Measurements from ENCODE around the gene DYNLT4. TPM values are rescaled to one million over a fixed set of nuclear protein-coding genes. Genes with fewer than 3 reads are reported as not detected.
A peak's percentile ranks its signal among the peaks of the same experiment; 100 is the strongest.
"Not testable (repeated sequence)": the region's sequence is repeated elsewhere in the genome, so short reads cannot be mapped to it uniquely, and the experiment has no call there.

The DYNLT4 gene
- total and polyA plus RNA-seq, 8 donors = 0.53 to 1.6 (median 0.93) TPM; not detected in 1

- no peak within 1 kb of the TSS for H3K27ac ChIP-seq
- peaks cover 0 to 24% of the 10 kb centered on the region in 2 donors for H3K27me3 ChIP-seq
- H3K9me3 ChIP-seq = no peaks in the 10 kb centered on the region
- DNase-seq = peak in 3 of 4 donors; percentile 86 to 92 (median 89)
- peaks cover 4 to 10% of the 10 kb centered on the region in 2 donors for H3K4me1 ChIP-seq
- H3K4me3 ChIP-seq = peak within 1 kb of the TSS; percentile 32 to 34
- no peaks in the 10 kb centered on the region for H3K36me3 ChIP-seq
- TF ChIP-seq CTCF (IDR thresholded peaks at IDR 0.05) = no peak
- intact Hi-C loops (cut with DNase I) = no loop called here
- ATAC-seq = peak; percentile 90
These were observed 35.9 kb upstream of the DYNLT4 start, which contains the start of gene PTCH2 for GRCh38 chr1:44842862-44843655. TSS of gene PTCH2 (minus strand) at chr1:44843253. CDS start at chr1:44842932, 321 bp downstream.

GRCh38 chr1:44842486-44842861 is 35.3 kb upstream of the DYNLT4 start:
- no peak for TF ChIP-seq CTCF (IDR thresholded peaks at IDR 0.05)
- Histone ChIP-seq H3K27me3 (peaks cover 0 to 24% of the 10 kb centered on the region in 2 donors), H3K9me3 (no peaks in the 10 kb centered on the region), H3K4me1 (peaks cover 4 to 10% of the 10 kb centered on the region in 2 donors), H3K27ac (no peak overlapping the region), H3K4me3 (peak overlapping the region; percentile 32 to 34), H3K36me3 (no peaks in the 10 kb centered on the region)
- intact Hi-C loops (cut with DNase I) = no loop called here
- ATAC-seq (peak; percentile 8), DNase-seq (no peak)

GRCh38 chr1:44839576-44839975 is 32.4 kb upstream of the DYNLT4 start:
- no peaks in the 10 kb centered on the region for H3K36me3 ChIP-seq
- H3K9me3 ChIP-seq = no peaks in the 10 kb centered on the region
- DNase-seq = no peak
- intact Hi-C loops (cut with DNase I) = no loop called here
- no peak overlapping the region for H3K4me3 ChIP-seq
- H3K27ac ChIP-seq = no peak overlapping the region
- no peak for ATAC-seq
- no peak for TF ChIP-seq CTCF (IDR thresholded peaks at IDR 0.05)
- H3K27me3 ChIP-seq = peaks cover 0 to 24% of the 10 kb centered on the region in 2 donors
- peaks cover 10 to 18% of the 10 kb centered on the region in 2 donors for H3K4me1 ChIP-seq

DNA sequence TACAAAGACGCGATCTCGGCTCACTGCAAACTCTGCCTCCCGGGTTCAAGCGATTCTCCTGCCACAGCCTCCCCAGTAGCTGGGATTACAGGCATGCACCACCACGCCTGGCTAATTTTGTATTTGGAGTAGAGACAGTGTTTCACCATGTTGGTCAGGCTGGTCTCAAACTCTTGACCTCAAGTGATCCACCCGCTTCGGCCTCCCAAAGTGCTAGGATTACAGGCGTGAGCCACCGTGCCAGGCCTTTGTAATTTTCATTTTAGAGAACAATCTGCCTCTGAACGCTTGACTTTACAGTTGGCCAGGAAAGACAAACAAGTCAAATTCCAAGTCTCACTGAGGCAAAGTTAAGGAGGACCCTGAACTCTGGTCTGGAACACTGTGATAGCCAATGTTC is 31.1 kb upstream of the DYNLT4 start:
- intact Hi-C loops (cut with DNase I); H3K36me3 ChIP-seq; ATAC-seq; DNase-seq; H3K27ac ChIP-seq; H3K4me3 ChIP-seq; H3K9me3 ChIP-seq: not testable (repeated sequence)
- Histone ChIP-seq H3K4me1 (peaks cover 8 to 26% of the 10 kb centered on the region in 2 donors), H3K27me3 (peaks cover 0 to 15% of the 10 kb centered on the region in 2 donors)

GRCh38 chr1:44835738-44836675 is 28.9 kb upstream of the DYNLT4 start:
- ATAC-seq = peak; percentile 92
- H3K36me3 ChIP-seq = no peaks in the 10 kb centered on the region
- no peak overlapping the region for H3K4me3 ChIP-seq
- H3K27ac ChIP-seq = no peak overlapping the region
- peaks cover 11 to 29% of the 10 kb centered on the region in 2 donors for H3K4me1 ChIP-seq
- TF ChIP-seq CTCF (IDR thresholded peaks at IDR 0.05) = peak; percentile 61 to 87
- H3K9me3 ChIP-seq = no peaks in the 10 kb centered on the region
- intact Hi-C loops (cut with DNase I) = no loop called here
- no peaks in the 10 kb centered on the region for H3K27me3 ChIP-seq
- peak; percentile 67 to 89 (median 86) for DNase-seq

All from left lung (tissue), 10 donors.